IMR-90 (cell line): Measurements from ENCODE around the gene KCNN3. TPM values are rescaled to one million over a fixed set of nuclear protein-coding genes. Genes with fewer than 3 reads are reported as not detected.
A peak's percentile ranks its signal among the peaks of the same experiment; 100 is the strongest.

Source experiments
- ATAC-seq: fragments of 200-7000 bp; cut with Tn5 transposase; 2 replicates; pipeline ENCODE4 v1.9.1; 2020; ENCODE audit warnings: low read depth, mild to moderate bottlenecking, moderate library complexity
- BruUV-seq: library from RNA; stranded (reverse); fragments of 400-500 nt; replicated peaks from 2 replicates; lab custom pipeline; 2021; lab: Mats Ljungman, UMichigan
- CTCF ChIA-PET: fragments of 300-600 bp; formaldehyde crosslinking; extraction: SDS; loops from one replicate; lab custom pipeline; 2021; ENCODE audit warnings: antibody characterized with exemption; lab: Yijun Ruan, JAX
- POLR2A ChIA-PET: fragments of 300-600 bp; sonication (Branson Sonifier 250); formaldehyde crosslinking; loops from one replicate; lab custom pipeline; 2022; ENCODE audit warnings: antibody characterized with exemption; ENCODE audit not compliant: unreplicated experiment; lab: Charles Lee
- DNase-seq: peaks from one replicate; pipeline ENCODE4 v3.0.0; 2013
- H2AFZ ChIP-seq: replicated peaks from 2 replicates; pipeline ENCODE3; 2013; ENCODE audit warnings: low read length, mild to moderate bottlenecking; ENCODE audit not compliant: poor library complexity
- H2AK5ac ChIP-seq: 2 replicates; pipeline ENCODE4 v1.6.1; 2013; ENCODE audit warnings: low read depth, low read length, inconsistent platforms
- H2AK9ac ChIP-seq: replicated peaks from 2 replicates; pipeline ENCODE3; 2013; ENCODE audit warnings: mild to moderate bottlenecking, low read depth, low read length, moderate library complexity; ENCODE audit not compliant: poor library complexity
- H2BK120ac ChIP-seq: 2 replicates; pipeline ENCODE4 v1.6.1; 2013; ENCODE audit warnings: low read depth, low read length, inconsistent platforms
- H2BK15ac ChIP-seq: 3 replicates; pipeline ENCODE4 v1.6.1; 2013; ENCODE audit warnings: low read depth, low read length, inconsistent platforms
- H2BK20ac ChIP-seq: 2 replicates; pipeline ENCODE4 v1.6.1; 2013; ENCODE audit warnings: low read depth, mild to moderate bottlenecking, inconsistent platforms, low read length, moderate library complexity
- H2BK5ac ChIP-seq: 2 replicates; pipeline ENCODE4 v1.6.1; 2013; ENCODE audit warnings: mild to moderate bottlenecking, low read depth, low read length, inconsistent platforms; ENCODE audit not compliant: poor library complexity, severe bottlenecking
- H3K14ac ChIP-seq: replicated peaks from 2 replicates; pipeline ENCODE4 v1.6.1; 2013; ENCODE audit warnings: low read depth, low read length, inconsistent platforms
- H3K18ac ChIP-seq: 2 replicates; pipeline ENCODE4 v1.6.1; 2013; ENCODE audit warnings: low read depth, low read length, control low read depth
- H3K23ac ChIP-seq: 2 replicates; pipeline ENCODE4 v1.6.1; 2013; ENCODE audit warnings: low read depth, low read length, inconsistent platforms
- H3K27ac ChIP-seq: 2 replicates; pipeline ENCODE4 v1.5.1; 2013; ENCODE audit warnings: mild to moderate bottlenecking, control low read depth, low read length; ENCODE audit not compliant: insufficient read depth
- H3K27me3 ChIP-seq: 2 replicates; pipeline ENCODE4 v1.6.1; 2013; ENCODE audit warnings: low read length; ENCODE audit not compliant: control insufficient read depth, insufficient read depth
- H3K36me3 ChIP-seq: 2 replicates; pipeline ENCODE4 v1.6.1; 2013; ENCODE audit warnings: low read length, mixed read lengths; ENCODE audit not compliant: control insufficient read depth, insufficient read depth
- H3K4ac ChIP-seq: 2 replicates; pipeline ENCODE4 v1.6.1; 2013; ENCODE audit warnings: low read depth, low read length, inconsistent platforms
- H3K4me1 ChIP-seq: 2 replicates; pipeline ENCODE4 v1.6.1; 2013; ENCODE audit warnings: low read length, mixed read lengths; ENCODE audit not compliant: control insufficient read depth, insufficient read depth
- H3K4me2 ChIP-seq: 2 replicates; pipeline ENCODE4 v1.6.1; 2013; ENCODE audit warnings: low read depth, mild to moderate bottlenecking, control low read depth, low read length, moderate library complexity
- H3K4me3 ChIP-seq: 2 replicates; pipeline ENCODE4 v1.5.1; 2013; ENCODE audit warnings: low read depth, mild to moderate bottlenecking, control low read depth, low read length, moderate library complexity; ENCODE audit not compliant: insufficient read depth
- H3K56ac ChIP-seq: 2 replicates; pipeline ENCODE4 v1.6.1; 2013; ENCODE audit warnings: low read length, inconsistent platforms; ENCODE audit not compliant: insufficient read depth; ENCODE audit errors: extremely low read depth
- H3K79me1 ChIP-seq, 2 experiments: 2 replicates each; pipeline ENCODE4 v1.6.1; 2013; ENCODE audit warnings: low read length in 2 of 2, inconsistent platforms in 1 of 2, low read depth in 1 of 2
- H3K9ac ChIP-seq: 2 replicates; pipeline ENCODE4 v1.6.1; 2013; ENCODE audit warnings: low read depth, low read length, control low read depth
- H3K9me1 ChIP-seq: 2 replicates; pipeline ENCODE4 v1.6.1; 2013; ENCODE audit warnings: low read length, inconsistent platforms; ENCODE audit not compliant: insufficient read depth
- H3K9me3 ChIP-seq: 2 replicates; pipeline ENCODE4 v1.6.1; 2013; ENCODE audit warnings: low read length; ENCODE audit not compliant: control insufficient read depth, insufficient read depth
- H4K20me1 ChIP-seq: 2 replicates; pipeline ENCODE4 v1.6.1; 2013; ENCODE audit warnings: low read length, inconsistent platforms; ENCODE audit not compliant: insufficient read depth
- H4K5ac ChIP-seq: 2 replicates; pipeline ENCODE4 v1.6.1; 2013; ENCODE audit warnings: mild to moderate bottlenecking, low read depth, low read length, control low read depth
- H4K8ac ChIP-seq, 2 experiments: 2 replicates each; pipeline ENCODE4 v1.6.1; 2013; ENCODE audit warnings: low read depth in 2 of 2, low read length in 2 of 2, control low read depth in 1 of 2, inconsistent platforms in 1 of 2
- H4K91ac ChIP-seq: 2 replicates; pipeline ENCODE4 v1.6.1; 2013; ENCODE audit warnings: low read depth, low read length, inconsistent platforms; ENCODE audit not compliant: insufficient read depth
- BHLHE40 ChIP-seq: fragments of 150-350 bp; IDR thresholded peaks from 2 replicates; pipeline ENCODE4 v1.6.1; 2016; ENCODE audit warnings: mild to moderate bottlenecking, low read depth, low read length
- FOS ChIP-seq: fragments of 150-350 bp; IDR thresholded peaks from 2 replicates; pipeline ENCODE4 v1.6.1; 2016; ENCODE audit warnings: low read depth, low read length
- MAFK ChIP-seq: IDR thresholded peaks from 2 replicates; pipeline ENCODE4 v1.6.1; 2012; ENCODE audit warnings: low read depth, low read length, improper control_type of control experiment
- MXI1 ChIP-seq: IDR thresholded peaks from 2 replicates; pipeline ENCODE4 v1.6.1; 2012; ENCODE audit warnings: low read depth, mild to moderate bottlenecking, low read length, moderate library complexity, borderline replicate concordance
- POLR2A ChIP-seq: IDR thresholded peaks from 2 replicates; pipeline ENCODE4 v1.6.1; 2012; ENCODE audit warnings: mild to moderate bottlenecking, low read depth, low read length
- RAD21 ChIP-seq: IDR thresholded peaks from 2 replicates; pipeline ENCODE4 v1.6.1; 2012; ENCODE audit warnings: low read length, improper control_type of control experiment
- RCOR1 ChIP-seq: IDR thresholded peaks from 2 replicates; pipeline ENCODE4 v1.6.1; 2012; ENCODE audit warnings: mild to moderate bottlenecking, low read length, improper control_type of control experiment; ENCODE audit not compliant: insufficient replicate concordance
- RFX5 ChIP-seq: IDR thresholded peaks from 2 replicates; pipeline ENCODE4 v1.8.0; 2012; ENCODE audit warnings: low read depth, mild to moderate bottlenecking, low read length, moderate library complexity
- SMC3 ChIP-seq: fragments of 150-350 bp; IDR thresholded peaks from 2 replicates; pipeline ENCODE4 v1.6.1; 2016; ENCODE audit warnings: low read depth, mild to moderate bottlenecking, antibody characterized with exemption, low read length, moderate library complexity
- WGBS, 2 experiments: methylation state at CpG; one replicate each; pipeline versions ENCODE4 v1.1.5 to v1.1.7; 2013; ENCODE audit warnings: missing lambda C conversion rate in 2 of 2; ENCODE audit not compliant: insufficient read length in 1 of 2; ENCODE audit errors: extremely low coverage in 2 of 2; 5-methylcytosine and 5-hydroxymethylcytosine counted together
- dilution Hi-C: fragments of 300-500 bp; cut with HindIII; formaldehyde crosslinking; loops from one replicate; pipeline ENCODE4 v1.14.3; 2018; ENCODE audit warnings: low sequenced_read_pairs; ENCODE audit not compliant: unreplicated experiment
- in situ Hi-C: fragments of 300-500 bp; cut with MboI; formaldehyde crosslinking; loops from 3 replicates; pipeline ENCODE4 v1.14.3; 2019; ENCODE audit warnings: low sequenced_read_pairs, inconsistent platforms, mixed read lengths
- intact Hi-C: fragments of 100-400 bp; cut with micrococcal nuclease; formaldehyde crosslinking; loops from 2 replicates; pipeline ENCODE4 v1.10.0; 2022
- polyA plus RNA-seq, 3 experiments: library from polyadenylated mRNA; depleted of rRNA; stranded (reverse); fragments of >200 nt; gene quantifications; 2 replicates each; pipeline ENCODE4 v1.2.3, GENCODE V29; 2012; ENCODE audit warnings: low replicate concordance in 1 of 3
- total RNA-seq: library from RNA; depleted of rRNA; stranded (reverse); fragments of >200 nt; gene quantifications from 2 replicates; pipeline ENCODE4 v1.2.3, GENCODE V29; 2012
- TF ChIP-seq, protein P1 (sequence below): conservative IDR thresholded peaks from 2 replicates; pipeline ENCODE4 v1.5.1; 2012; ENCODE audit warnings: mild to moderate bottlenecking, low read depth, low read length, improper control_type of control experiment
- TF ChIP-seq, protein P2 (sequence below): fragments of 150-350 bp; IDR thresholded peaks from 2 replicates; pipeline ENCODE4 v1.6.1; 2017; ENCODE audit warnings: mild to moderate bottlenecking, antibody characterized with exemption, low read length, low read depth
- TF ChIP-seq, protein P3 (sequence below): fragments of 150-350 bp; IDR thresholded peaks from 2 replicates; pipeline ENCODE4 v1.6.1; 2016; ENCODE audit warnings: low read depth, mild to moderate bottlenecking, low read length, moderate library complexity, borderline replicate concordance

Gene KCNN3
- total and polyA plus RNA-seq, 2 of the 4 experiments (the other 2 are of a cell fraction), result 0.02 TPM; not detected in 1

DNA sequence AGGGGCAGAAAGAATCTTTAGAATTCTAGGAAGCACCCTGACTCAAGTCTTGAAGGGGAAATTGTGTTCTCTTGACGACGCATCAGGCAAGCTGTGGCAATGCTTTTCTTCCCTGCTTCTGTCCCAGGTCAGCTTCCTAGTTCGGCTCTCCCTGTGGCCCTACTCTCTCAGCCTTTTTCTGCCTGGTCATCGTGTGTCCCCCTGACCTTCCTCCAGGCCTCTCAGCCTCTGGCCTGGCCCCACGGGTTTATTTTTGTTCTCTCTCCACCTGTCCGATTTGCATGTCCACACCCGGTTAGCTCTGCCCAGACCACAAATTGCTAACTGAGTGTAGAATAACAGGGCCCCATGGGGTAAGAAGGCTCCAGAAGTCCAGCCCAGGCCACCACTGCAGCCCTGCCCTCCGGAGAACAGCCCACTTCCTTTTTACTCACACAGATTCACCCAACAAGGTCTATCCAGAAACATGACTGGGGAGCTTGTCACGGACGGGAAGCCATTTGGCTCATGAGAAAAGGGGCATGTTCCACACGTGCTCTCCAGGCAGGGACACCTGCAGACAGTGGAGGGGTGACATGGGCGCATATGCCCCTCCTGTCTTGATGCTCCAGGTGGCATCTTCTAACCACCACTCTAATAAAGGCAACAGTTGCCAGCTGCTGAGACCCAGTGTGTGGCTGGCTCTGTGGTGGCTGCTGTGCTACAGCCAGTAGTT lies 9.8 kb downstream of the KCNN3 start (continued):
- TF ChIP-seq SMC3, result no peak

DNA sequence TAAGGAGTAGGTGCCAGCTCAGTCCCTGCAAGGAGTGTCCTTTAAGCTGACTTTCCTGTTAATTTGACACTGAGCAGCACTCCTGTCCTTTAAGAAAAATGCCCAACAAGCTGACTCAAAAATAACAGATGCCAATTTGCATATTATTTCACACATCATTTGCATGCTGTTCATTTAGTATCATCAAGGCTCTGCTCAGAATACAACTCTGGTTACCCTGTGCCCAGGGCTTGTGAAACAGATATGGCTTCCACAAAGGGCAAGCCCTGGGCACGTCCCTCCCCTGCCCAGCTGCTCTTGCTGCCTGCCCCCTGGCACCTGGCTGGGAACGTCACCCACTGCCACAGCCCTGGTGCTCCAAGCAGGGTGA lies 10.3 kb downstream of the KCNN3 start:
- Histone ChIP-seq H3K23ac (no peak overlapping the region), H3K4me3 (no peak overlapping the region), H4K8ac (no peak overlapping the region), H2AK9ac (no peak overlapping the region), H4K91ac (no peak overlapping the region; the same call in 1 of the 2 replicates), H3K27me3 (peaks cover 25% of the 10 kb centered on the region), H3K79me1 (no peaks in the 10 kb centered on the region), H3K27ac (no peak overlapping the region), H3K4me2 (no peak overlapping the region), H2BK5ac (no peak overlapping the region), H3K14ac (no peak overlapping the region), H3K56ac (no peak overlapping the region), H3K9ac (no peak overlapping the region), H2AFZ (no peak overlapping the region), H2BK120ac (peak overlapping the region; percentile 23; the same call in 1 of the 2 replicates), H3K4ac (no peak overlapping the region), H3K18ac (no peak overlapping the region), H2BK15ac (no peak overlapping the region), H3K36me3 (no peaks in the 10 kb centered on the region), H2AK5ac (no peak overlapping the region), H3K9me3 (no peaks in the 10 kb centered on the region), H3K4me1 (peaks cover 15% of the 10 kb centered on the region), H3K9me1 (peaks cover 12% of the 10 kb centered on the region; the same call in 1 of the 2 replicates), H2BK20ac (no peak overlapping the region), H4K20me1 (peaks cover 3% of the 10 kb centered on the region; the same call in 1 of the 2 replicates), H4K5ac (no peak overlapping the region)
- ChIA-PET CTCF (no interaction called here), POLR2A (interaction anchor here (0.6 kb wide), 1 partner anchor 138 kb away, joined by 8 read pairs; no protein-coding TSS in a partner anchor)
- intact Hi-C loops (loop anchor here (5.0 kb wide), 1 partner anchor 92 kb away; no protein-coding TSS in a partner anchor), in situ Hi-C loops (no loop called here), dilution Hi-C loops (no loop called here)
- BruUV-seq, result no TSS peak
- no peak for DNase-seq
- 92% methylated on average over 2 of the region's 2 CpGs; no CpG with 5 or more reads in 1 of the 2 experiments for WGBS, 2 experiments
- ATAC-seq, result no peak
- TF ChIP-seq MXI1 (no peak), RFX5 (no peak), RAD21 (no peak), MAFK (no peak), POLR2A (no peak), RCOR1 (no peak), BHLHE40 (no peak), SMC3 (no peak), FOS (no peak)
- TF ChIP-seq, protein P1, sequence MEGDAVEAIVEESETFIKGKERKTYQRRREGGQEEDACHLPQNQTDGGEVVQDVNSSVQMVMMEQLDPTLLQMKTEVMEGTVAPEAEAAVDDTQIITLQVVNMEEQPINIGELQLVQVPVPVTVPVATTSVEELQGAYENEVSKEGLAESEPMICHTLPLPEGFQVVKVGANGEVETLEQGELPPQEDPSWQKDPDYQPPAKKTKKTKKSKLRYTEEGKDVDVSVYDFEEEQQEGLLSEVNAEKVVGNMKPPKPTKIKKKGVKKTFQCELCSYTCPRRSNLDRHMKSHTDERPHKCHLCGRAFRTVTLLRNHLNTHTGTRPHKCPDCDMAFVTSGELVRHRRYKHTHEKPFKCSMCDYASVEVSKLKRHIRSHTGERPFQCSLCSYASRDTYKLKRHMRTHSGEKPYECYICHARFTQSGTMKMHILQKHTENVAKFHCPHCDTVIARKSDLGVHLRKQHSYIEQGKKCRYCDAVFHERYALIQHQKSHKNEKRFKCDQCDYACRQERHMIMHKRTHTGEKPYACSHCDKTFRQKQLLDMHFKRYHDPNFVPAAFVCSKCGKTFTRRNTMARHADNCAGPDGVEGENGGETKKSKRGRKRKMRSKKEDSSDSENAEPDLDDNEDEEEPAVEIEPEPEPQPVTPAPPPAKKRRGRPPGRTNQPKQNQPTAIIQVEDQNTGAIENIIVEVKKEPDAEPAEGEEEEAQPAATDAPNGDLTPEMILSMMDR, result no peak
- TF ChIP-seq, protein P2, sequence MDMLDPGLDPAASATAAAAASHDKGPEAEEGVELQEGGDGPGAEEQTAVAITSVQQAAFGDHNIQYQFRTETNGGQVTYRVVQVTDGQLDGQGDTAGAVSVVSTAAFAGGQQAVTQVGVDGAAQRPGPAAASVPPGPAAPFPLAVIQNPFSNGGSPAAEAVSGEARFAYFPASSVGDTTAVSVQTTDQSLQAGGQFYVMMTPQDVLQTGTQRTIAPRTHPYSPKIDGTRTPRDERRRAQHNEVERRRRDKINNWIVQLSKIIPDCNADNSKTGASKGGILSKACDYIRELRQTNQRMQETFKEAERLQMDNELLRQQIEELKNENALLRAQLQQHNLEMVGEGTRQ, result no peak
- TF ChIP-seq, protein P3, sequence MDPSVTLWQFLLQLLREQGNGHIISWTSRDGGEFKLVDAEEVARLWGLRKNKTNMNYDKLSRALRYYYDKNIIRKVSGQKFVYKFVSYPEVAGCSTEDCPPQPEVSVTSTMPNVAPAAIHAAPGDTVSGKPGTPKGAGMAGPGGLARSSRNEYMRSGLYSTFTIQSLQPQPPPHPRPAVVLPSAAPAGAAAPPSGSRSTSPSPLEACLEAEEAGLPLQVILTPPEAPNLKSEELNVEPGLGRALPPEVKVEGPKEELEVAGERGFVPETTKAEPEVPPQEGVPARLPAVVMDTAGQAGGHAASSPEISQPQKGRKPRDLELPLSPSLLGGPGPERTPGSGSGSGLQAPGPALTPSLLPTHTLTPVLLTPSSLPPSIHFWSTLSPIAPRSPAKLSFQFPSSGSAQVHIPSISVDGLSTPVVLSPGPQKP, result no peak
